HG03439 (cell line): ENCODE results near the gene DCDC2.
"Not testable (repeated sequence)": the region's sequence is repeated elsewhere in the genome, so short reads cannot be mapped to it uniquely, and the experiment has no call there.

Source experiments
- ATAC-seq: cut with Tn5 transposase; IDR thresholded peaks from one replicate; pipeline ENCODE4 v1.9.1; 2021; ENCODE audit warnings: mild to moderate bottlenecking, moderate library complexity; ENCODE audit not compliant: unreplicated experiment

DCDC2 gene

DNA sequence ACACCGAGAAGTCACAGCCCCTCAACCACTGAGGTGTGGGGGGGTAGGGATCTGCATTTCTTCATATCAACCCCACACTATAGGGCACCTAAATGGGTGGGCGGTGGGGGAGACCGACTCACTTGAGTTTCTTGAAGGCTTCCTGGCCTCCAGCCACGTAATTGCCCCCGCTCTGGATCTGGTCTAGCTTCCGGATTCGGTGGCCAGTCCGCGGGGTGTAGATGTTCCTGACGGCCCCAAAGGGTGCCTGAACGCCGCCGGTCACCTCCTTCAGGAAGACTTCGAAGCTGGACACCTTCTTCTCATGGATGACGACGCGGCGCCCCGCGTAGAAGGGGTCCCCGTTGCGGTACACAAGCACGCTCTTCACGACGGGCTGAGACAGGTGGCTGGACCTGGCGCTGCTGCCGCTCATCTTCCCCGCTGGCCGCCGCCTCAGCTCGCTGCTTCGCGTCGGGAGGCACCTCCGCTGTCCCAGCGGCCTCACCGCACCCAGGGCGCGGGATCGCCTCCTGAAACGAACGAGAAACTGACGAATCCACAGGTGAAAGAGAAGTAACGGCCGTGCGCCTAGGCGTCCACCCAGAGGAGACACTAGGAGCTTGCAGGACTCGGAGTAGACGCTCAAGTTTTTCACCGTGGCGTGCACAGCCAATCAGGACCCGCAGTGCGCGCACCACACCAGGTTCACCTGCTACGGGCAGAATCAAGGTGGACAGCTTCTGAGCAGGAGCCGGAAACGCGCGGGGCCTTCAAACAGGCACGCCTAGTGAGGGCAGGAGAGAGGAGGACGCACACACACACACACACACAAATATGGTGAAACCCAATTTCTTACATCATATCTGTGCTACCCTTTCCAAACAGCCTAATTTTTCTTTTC is at the start of gene DCDC2:
Gene DCDC2, minus strand, starts transcription at position 724 of the 883 bp plus-strand sequence. Its CDS starts 309 bp downstream, at position 415.
- no peak for ATAC-seq

DNA sequence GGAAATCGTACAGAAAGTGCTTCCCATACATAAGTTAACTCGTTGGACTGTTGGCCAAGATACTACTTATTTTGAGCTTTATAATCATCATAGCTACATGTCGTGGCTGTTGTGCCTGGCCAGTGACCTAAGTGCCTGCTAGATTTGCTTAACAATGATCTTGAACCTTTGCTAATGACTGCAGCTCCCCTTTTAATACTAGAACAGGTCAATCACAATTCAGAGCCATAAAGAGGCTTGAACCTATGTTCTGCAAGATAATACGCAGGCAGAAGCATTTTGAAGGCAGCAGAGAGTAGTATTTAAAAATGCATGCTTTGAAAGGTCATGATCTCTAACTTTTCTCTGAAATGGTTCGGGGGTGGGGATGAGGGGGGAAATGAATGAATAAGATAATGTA is 47.4 kb upstream of the DCDC2 start:
- ATAC-seq = no peak

GRCh38 chr6:24403501-24403824 is 45.6 kb upstream of the DCDC2 start:
- ATAC-seq = no peak

DNA sequence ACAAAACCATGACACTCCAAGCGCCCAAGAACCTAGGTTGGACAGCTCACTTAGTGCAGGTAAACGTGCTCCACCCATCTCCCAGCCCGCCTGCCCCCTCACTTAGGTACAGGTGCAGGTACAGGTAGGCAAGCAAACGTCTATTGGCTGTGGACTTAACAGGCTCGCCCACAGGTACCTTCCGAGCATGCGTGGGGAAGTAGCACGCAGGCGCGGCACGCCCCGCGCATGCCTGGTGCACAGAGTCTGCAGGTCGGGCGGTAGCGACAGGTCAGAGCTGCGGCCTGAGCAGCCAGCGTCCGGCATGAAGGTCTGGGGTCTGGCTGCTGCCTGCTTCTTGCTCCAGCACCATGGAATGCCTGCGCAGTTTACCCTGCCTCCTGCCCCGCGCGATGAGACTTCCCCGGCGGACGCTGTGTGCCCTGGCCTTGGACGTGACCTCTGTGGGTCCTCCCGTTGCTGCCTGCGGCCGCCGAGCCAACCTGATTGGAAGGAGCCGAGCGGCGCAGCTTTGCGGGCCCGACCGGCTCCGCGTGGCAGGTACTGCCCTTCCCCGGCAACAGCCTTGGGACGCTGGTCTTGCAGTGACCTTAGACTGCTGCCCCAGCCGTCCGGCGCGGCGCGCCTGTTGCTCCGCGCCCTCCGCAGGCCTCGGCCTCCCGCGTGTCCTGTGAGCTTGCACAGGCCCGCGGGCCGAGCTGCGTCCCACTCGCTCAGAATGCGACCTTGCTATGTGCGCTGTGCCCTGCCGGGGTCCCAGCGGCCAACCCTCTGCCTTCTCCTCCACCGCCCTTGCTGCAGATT is 45.0 kb upstream of the DCDC2 start, which contains the start of gene MRS2:
Gene MRS2, plus strand, starts transcription at position 240 of the 804 bp plus-strand sequence. Its CDS starts 111 bp downstream, at position 351.
- ATAC-seq = peak; percentile 96

DNA sequence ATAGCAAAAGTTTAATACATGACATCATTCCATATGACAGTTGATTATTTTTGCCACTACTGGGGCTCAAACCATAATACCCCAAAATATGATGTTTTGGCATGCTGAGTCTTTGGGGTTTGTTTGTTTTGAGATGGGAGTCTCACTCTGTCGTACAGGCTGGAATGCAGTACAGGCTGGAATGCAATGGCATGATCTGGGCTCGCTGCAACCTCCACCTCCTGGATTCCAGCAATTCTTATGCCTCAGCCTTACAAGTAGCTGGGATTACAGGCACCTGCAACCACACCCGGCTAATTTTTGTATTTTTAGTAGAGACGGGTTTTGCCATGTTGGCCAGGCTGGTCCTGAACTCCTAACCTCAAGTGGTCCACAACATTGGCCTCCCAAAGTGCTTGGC is 43.6 kb upstream of the DCDC2 start:
- no peak for ATAC-seq

GRCh38 chr6:24400045-24401039 is 42.5 kb upstream of the DCDC2 start:
- ATAC-seq = not testable (repeated sequence)

DNA sequence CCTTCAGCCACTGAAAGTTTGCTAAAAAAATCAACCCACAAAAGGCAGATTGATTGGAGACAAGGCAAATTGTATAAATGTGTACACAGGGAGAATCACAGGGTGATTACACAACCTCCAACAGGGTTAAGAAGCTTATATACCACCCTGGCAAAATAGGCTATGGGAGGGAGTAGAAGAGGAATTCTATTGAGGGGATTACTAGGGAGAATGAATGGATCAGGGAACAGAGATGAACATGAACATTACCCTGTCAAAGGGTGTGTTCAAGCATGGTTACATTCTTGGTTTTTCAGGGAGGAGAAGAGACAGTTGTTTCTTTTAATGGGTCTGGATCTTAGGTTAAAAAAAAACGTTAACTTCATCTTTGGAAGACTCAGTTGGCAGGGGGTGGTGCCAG is 39.8 kb upstream of the DCDC2 start:
- ATAC-seq = no peak

GRCh38 chr6:24396824-24397223 is 39.0 kb upstream of the DCDC2 start:
- no peak for ATAC-seq

- no peak for ATAC-seq
Measured at GRCh38 chr6:24394780-24395437, 37.0 kb upstream of the DCDC2 start.

GRCh38 chr6:24394061-24394779 is 36.4 kb upstream of the DCDC2 start:
- no peak for ATAC-seq

DNA sequence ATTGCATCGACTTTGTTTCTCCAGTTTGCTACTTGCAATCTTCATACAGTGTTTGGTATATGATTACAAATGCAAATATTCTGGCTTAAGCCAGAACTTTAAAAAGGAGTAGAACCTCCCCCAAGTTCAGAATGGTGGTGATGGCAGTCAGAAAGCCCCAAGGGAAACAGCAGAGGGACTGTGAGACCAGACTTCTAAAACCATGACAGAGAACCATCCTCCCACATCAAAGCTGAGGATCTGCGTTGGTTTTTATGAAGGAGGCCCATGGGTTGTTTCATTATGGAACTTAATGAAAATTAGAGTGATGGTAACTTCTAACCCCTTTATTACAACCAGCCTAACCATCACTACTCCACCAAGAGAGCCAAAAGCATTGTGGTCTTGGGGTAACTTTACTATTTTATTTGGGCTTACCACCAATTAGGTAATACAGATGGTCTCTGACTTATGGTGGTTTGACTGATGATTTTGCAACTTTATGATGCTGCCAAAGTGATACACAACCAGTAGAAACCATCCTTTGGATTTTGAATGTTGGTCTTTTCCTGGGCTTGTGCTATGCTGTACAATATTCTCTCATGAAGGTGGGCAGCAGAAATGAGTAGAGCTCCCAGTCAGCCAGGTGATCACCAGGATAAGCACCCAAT is 34.0 kb upstream of the DCDC2 start:
- peak; percentile 67 for ATAC-seq

GRCh38 chr6:24391208-24391607 is 33.3 kb upstream of the DCDC2 start:
- no peak for ATAC-seq

- ATAC-seq = no peak
Measured at GRCh38 chr6:24387818-24388217, 30.0 kb upstream of the DCDC2 start.

GRCh38 chr6:24385536-24386269 is 27.8 kb upstream of the DCDC2 start:
- ATAC-seq = no peak

DNA sequence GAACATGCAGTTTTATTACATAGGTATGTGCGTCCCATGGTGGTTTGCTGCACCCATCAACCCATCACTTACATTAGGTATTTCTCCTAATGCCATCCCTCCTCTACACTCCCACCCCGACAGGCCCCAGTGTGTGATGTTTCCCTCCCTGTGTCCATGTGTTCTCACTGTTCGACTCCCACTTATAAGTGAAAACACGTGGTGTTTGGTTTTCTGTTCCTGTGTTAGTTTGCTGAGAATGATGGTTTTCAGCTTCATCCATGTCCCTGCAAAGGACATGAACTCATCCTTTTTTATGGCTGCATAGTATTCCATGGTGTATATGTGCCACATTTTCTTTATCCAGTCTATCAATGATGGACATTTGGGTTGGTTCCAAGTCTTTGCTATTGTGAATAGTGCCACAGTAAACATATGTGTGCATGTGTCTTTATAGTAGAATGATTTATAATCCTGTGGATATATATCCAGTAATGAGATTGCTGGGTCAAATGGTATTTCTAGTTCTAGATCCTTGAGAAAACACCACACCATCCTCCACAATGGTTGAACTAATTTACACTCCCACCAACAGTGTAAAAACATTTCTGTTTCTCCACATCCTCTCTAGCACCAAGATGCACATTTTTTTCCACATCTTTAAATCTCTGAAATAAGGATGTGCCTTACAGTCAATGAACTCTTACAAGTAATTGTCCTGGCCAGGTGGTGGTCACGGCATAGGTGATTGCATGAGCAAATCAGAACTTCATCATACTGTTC is 26.7 kb upstream of the DCDC2 start:
- not testable (repeated sequence) for ATAC-seq

DNA sequence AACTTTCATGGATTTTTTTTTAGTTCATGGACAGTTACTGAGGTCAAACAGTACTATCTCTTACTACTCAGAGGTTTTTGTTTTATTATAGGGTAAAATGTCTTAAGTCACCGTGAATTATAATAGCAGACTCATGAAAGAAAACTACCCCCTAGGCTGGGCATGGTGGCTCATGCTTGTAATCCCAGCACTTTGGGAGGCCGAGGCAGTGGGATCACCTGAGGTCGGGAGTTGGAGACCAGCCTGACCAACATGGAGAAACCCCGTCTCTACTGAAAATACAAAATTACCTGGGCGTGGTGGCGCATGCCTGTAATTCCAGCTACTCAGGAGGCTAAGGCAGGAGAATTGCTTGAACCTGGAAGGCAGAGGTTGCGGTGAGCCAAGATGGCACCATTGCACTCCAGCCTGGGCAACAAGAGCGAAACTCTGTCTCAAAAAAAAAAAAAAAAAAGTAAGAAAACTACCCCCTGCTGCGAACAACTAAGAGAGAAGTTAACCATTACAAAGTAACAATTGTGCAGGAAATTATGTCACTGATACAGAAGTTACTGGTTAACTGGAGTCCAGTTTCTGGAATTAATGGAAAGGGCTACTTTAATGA is 25.1 kb upstream of the DCDC2 start:
- not testable (repeated sequence) for ATAC-seq

DNA sequence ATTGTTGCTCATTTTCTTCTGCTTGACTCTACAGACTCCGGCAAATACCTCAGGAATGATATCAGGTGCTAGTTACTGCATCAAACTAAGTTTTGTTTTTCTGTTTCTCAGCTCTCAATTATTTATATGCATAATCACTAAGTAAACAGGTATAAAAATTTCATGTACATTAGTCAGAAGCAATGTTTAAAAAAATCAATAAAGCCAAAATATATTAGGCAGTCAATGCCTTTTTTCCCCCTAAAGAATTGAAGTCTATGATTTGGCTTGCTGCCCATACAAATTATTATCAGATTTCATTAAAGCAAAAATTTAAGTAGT is 24.3 kb upstream of the DCDC2 start:
- ATAC-seq = no peak
